Erythroblast (primary cell): ENCODE data around the gene PDE12.
A peak's percentile ranks its signal among the peaks of the same experiment; 100 is the strongest.

Experiments used
- DNase-seq, 2 experiments: peaks; one replicate each; lab custom pipeline; 2025; lab: John Stamatoyannopoulos, UW
- GATA1 ChIP-seq: IDR thresholded peaks from 2 replicates; pipeline ENCODE4 v1.6.1; 2011; ENCODE audit warnings: low read depth, mild to moderate bottlenecking, control low read depth, low read length, moderate library complexity
- POLR2A ChIP-seq: IDR thresholded peaks from 2 replicates; pipeline ENCODE4 v1.6.1; 2011; ENCODE audit warnings: mild to moderate bottlenecking, low read length

PDE12 gene

GRCh38 chr3:57555738-57556458 lies at the start of gene PDE12:
PDE12 (plus strand) TSS chr3:57556274; CDS start chr3:57556380, 106 bp downstream.
- peak; percentile 94 for DNase-seq

DNA sequence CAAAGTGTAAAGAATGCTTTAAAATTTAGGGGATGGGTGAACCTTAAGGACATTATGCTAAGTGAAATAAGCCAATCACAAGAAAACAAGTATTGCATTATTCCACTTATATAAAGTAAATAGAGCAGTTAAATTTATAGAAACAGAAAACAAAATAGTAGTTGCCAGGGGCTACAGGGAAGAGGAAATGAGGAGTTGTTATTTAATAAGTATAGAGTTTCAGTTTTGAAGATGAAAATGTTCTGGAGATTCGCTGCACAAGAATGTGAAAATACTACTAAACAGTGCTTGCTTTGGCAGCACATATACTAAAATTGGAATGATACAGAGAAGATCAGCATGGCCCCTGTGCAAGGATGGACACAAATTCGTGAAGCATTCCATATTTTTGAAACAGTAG lies 43.9 kb upstream of the PDE12 start:
- TF ChIP-seq POLR2A (no peak), GATA1 (no peak)
- DNase-seq, result no peak

More at GRCh38 chr3:57555738-57556458, at the start of gene PDE12:
- TF ChIP-seq POLR2A (peak; percentile 96), GATA1 (no peak)

GRCh38 chr3:57518276-57518915 lies 37.7 kb upstream of the PDE12 start:
- DNase-seq, result no peak
- TF ChIP-seq POLR2A, result no peak
- TF ChIP-seq GATA1, result no peak

- no peak for DNase-seq
- no peak for TF ChIP-seq GATA1
- TF ChIP-seq POLR2A, result no peak
Measured at GRCh38 chr3:57530071-57530608, 25.9 kb upstream of the PDE12 start.

DNA sequence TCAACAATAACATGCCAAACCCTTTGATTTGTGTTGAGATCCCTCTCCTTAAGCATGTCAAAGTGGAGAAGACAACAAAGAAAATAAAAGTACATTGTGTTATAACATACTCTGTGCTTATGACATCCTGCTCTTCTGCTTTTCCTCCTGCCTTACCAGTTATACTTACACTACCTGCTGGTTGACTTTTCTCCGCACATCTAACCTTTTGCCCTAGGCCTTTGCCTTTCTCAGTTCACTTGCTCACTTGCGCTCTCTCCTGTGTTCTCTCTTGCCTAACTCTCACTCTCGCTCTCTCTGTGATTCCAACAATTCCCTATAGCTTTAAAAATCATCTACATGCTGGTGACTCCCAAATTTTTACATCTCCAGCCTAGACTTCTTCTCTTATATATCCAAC lies 17.6 kb upstream of the PDE12 start:
- TF ChIP-seq GATA1 (no peak), POLR2A (no peak)
- no peak for DNase-seq

- no peak for TF ChIP-seq POLR2A
- TF ChIP-seq GATA1, result no peak
- peak; percentile 28 to 30 for DNase-seq
Measured at GRCh38 chr3:57544181-57545125, 11.6 kb upstream of the PDE12 start, which contains the start of gene DNAH12. DNAH12 (minus strand) TSS chr3:57544344; CDS start chr3:57542870, 1,474 bp downstream.

- TF ChIP-seq POLR2A, result no peak
- TF ChIP-seq GATA1, result no peak
- DNase-seq, result no peak
Measured at GRCh38 chr3:57545636-57546268, 10.3 kb upstream of the PDE12 start.

- peak in 1 of 2 experiments; percentile 13 for DNase-seq
- no peak for TF ChIP-seq GATA1
- TF ChIP-seq POLR2A, result no peak
Measured at GRCh38 chr3:57546616-57547015, 9.5 kb upstream of the PDE12 start.

- peak; percentile 51 to 61 for DNase-seq
Measured at GRCh38 chr3:57555306-57555705, 768 bp upstream of the PDE12 start.

GRCh38 chr3:57556459-57557084 lies 498 bp downstream of the PDE12 start:
- peak; percentile 76 to 80 for DNase-seq
- no peak for TF ChIP-seq GATA1
- peak; percentile 77 for TF ChIP-seq POLR2A

More at GRCh38 chr3:57555306-57555705, 768 bp upstream of the PDE12 start:
- TF ChIP-seq POLR2A, result no peak
- TF ChIP-seq GATA1, result no peak

DNA sequence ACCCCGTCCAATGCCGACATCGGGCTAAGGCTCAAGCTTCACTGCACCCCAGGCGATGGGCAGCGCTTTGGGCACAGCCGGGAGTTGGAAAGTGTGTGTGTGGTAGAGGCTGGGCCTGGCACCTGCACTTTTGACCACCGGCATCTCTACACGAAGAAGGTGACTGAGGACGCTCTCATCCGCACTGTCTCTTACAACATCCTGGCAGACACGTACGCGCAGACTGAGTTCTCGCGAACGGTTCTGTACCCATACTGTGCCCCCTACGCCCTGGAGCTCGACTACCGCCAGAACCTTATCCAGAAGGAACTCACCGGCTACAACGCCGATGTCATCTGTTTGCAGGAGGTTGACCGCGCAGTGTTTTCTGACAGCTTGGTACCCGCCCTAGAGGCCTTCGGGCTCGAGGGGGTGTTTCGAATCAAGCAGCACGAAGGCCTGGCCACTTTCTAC lies 1.0 kb downstream of the PDE12 start:
- TF ChIP-seq POLR2A (no peak), GATA1 (no peak)
- DNase-seq, result peak; percentile 82 to 83

DNA sequence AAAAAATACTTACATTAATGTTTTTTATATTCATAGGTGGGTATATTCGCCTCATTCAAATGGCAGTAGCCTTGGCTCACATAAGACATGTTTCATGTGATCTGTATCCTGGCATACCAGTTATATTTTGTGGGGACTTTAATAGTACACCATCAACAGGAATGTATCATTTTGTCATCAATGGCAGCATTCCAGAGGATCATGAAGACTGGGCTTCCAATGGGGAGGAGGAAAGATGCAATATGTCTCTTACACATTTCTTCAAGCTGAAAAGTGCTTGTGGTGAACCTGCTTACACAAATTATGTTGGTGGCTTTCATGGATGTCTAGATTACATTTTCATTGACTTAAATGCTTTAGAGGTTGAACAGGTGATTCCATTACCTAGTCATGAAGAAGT lies 3.5 kb downstream of the PDE12 start:
- no peak for TF ChIP-seq GATA1
- TF ChIP-seq POLR2A, result no peak
- no peak for DNase-seq

DNA sequence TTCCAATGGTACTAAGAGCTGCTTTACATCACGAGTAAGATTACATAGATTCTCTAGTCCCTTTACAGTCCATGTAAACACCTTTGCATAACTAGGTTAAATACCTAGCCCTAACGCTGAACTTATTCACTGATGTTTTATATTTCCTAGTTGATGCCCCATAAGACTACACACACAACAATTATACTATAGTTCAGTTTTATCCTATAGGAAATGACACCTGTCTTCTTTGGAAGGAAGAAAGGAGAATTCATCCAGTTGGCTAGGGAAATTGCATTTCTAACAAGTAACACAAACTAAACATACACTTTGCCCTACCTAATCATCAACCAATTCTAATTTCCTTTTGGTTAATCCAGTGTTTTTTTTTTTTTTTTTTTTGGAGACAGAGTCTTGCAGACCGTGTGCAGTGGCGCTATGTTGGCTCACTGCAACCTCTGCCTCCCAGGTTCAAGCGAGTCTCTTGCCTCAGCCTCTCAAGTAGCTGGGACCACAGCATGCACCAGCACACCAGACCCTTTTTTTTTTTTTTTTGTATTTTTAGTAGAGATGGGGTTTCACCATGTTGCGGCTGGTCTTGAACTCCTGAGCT lies 13.9 kb downstream of the PDE12 start:
- no peak for DNase-seq
- TF ChIP-seq GATA1 (no peak), POLR2A (no peak)
